Epithelial cell of proximal tubule (primary cell): Measurements from ENCODE around the gene LHX1. TPM values are rescaled to one million over a fixed set of nuclear protein-coding genes. Genes with fewer than 3 reads are reported as not detected.

Experiments
- DNase-seq: peaks from one replicate; pipeline ENCODE4 v3.0.0-alpha.2; 2011; ENCODE audit warnings: low read depth
- H3K4me3 ChIP-seq: 2 replicates; pipeline ENCODE4 v1.5.1; 2011; ENCODE audit warnings: low read depth, mild to moderate bottlenecking, low read length
- CTCF ChIP-seq: conservative IDR thresholded peaks from 2 replicates; pipeline ENCODE4 v1.5.1; 2012; ENCODE audit warnings: low read depth, mild to moderate bottlenecking, low read length
- total RNA-seq: library from RNA; depleted of rRNA; stranded (reverse); fragments of >200 nt; gene quantifications from 2 replicates; pipeline ENCODE4 v1.2.3, GENCODE V29; 2015

Gene LHX1
- total RNA-seq, 1 donor from 2014 or later: 43.1 TPM

GRCh38 chr17:36931096-36931696, 6.1 kb upstream of the LHX1 start:
- no peak for DNase-seq
- no peak overlapping the region for H3K4me3 ChIP-seq
- no peak for TF ChIP-seq CTCF

- H3K4me3 ChIP-seq: peak overlapping the region; percentile 33
- TF ChIP-seq CTCF: no peak
- no peak for DNase-seq
Measured at GRCh38 chr17:36931697-36932382, 5.4 kb upstream of the LHX1 start.

GRCh38 chr17:36932383-36932693, 4.9 kb upstream of the LHX1 start:
- H3K4me3 ChIP-seq: peak overlapping the region; percentile 33
- DNase-seq: no peak
- TF ChIP-seq CTCF: no peak

GRCh38 chr17:36932694-36933511, 4.4 kb upstream of the LHX1 start:
- DNase-seq: no peak
- H3K4me3 ChIP-seq: peak overlapping the region; percentile 82
- TF ChIP-seq CTCF: no peak

GRCh38 chr17:36933512-36934143, 3.6 kb upstream of the LHX1 start:
- no peak for DNase-seq
- TF ChIP-seq CTCF: no peak
- peak overlapping the region; percentile 82 for H3K4me3 ChIP-seq

- peak; percentile 5 for TF ChIP-seq CTCF
- H3K4me3 ChIP-seq: peak overlapping the region; percentile 82
Measured at GRCh38 chr17:36934144-36934691, 3.1 kb upstream of the LHX1 start.

More at GRCh38 chr17:36934144-36934691, 3.1 kb upstream of the LHX1 start:
- DNase-seq: no peak
